Heart left ventricle (tissue), 13 donors: Measurements from ENCODE around the gene ANGPTL1.

Source experiments
- POLR2A ChIP-seq, 2 donors: fragments of 450-650 bp; IDR thresholded peaks; one replicate each; pipeline ENCODE4 v1.6.1; 2017; ENCODE audit warnings: antibody characterized with exemption in 2 of 2, mild to moderate bottlenecking in 2 of 2, moderate library complexity in 2 of 2
- TF ChIP-seq, protein P1 (sequence below), 12 donors: fragments of 200-600 bp; sonication (generic) in 4 of 12; IDR thresholded peaks; one replicate each; pipeline versions ENCODE4 v1.5.0 to v1.8.0; 2018 to 2022; ENCODE audit warnings: antibody characterized with exemption in 12 of 12, mild to moderate bottlenecking in 5 of 12
- donor health status: ischemic (EF 13 %, LVEDD 7.1; RV severe dilation, severe dysfunction).
- donor health status: DM: no; HTN: yes; CAD: no.
- donor health status: DM: no; HTN: no; CAD: no.
- donor health status: ischemic (EF 25% LVEDD 6.9; RV normal size, moderate dysfunction).
- donor health status: ischemic (EF 25% LVEDD 5.7; RV mildly dilated, moderate dysfunction).
- donor health status: ischemic (EF 35%, LVEDD 5.7; RV mildly dilated, moderate dysfunction).
- donor health status: nonischemic (EF 11% LVEDD 7.7; RV severe dilation, severe dysfunction).
- donor health status: DM: yes; HTN: yes; CAD: no.
- donor health status: PGD.
- donor health status: ischemic (EF 29% LVEDD 5.4; RV normal size, mild dysfunction).
- donor health status: nonischemic (EF 23%, LVEDD 6.1; RV moderate dilation, normal function).

DNA sequence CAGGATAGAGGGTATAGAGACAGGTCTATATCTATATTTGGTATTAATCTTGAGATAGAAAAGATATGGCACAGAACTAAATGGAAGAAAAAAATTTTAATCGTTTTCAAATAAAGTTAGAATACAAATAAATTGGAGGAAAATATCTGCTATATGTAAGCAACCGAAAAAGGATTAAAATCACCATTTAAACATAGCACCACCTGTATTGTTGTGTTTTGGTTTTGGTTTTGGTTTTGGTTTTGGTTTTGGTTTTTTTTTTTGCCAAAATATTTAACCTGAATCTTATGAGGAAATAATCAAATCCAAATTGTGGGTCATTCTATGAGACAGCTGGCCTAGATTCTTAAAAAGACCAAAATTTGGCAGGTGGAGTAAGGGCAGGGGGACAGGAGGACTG lies 28.5 kb upstream of the ANGPTL1 start:
- TF ChIP-seq, protein P1, sequence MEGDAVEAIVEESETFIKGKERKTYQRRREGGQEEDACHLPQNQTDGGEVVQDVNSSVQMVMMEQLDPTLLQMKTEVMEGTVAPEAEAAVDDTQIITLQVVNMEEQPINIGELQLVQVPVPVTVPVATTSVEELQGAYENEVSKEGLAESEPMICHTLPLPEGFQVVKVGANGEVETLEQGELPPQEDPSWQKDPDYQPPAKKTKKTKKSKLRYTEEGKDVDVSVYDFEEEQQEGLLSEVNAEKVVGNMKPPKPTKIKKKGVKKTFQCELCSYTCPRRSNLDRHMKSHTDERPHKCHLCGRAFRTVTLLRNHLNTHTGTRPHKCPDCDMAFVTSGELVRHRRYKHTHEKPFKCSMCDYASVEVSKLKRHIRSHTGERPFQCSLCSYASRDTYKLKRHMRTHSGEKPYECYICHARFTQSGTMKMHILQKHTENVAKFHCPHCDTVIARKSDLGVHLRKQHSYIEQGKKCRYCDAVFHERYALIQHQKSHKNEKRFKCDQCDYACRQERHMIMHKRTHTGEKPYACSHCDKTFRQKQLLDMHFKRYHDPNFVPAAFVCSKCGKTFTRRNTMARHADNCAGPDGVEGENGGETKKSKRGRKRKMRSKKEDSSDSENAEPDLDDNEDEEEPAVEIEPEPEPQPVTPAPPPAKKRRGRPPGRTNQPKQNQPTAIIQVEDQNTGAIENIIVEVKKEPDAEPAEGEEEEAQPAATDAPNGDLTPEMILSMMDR (IDR thresholded peaks at IDR 0.05): no peak
- no peak for TF ChIP-seq POLR2A (IDR thresholded peaks at IDR 0.05)
